Measurements from ENCODE around the gene PSMC4.

DNA sequence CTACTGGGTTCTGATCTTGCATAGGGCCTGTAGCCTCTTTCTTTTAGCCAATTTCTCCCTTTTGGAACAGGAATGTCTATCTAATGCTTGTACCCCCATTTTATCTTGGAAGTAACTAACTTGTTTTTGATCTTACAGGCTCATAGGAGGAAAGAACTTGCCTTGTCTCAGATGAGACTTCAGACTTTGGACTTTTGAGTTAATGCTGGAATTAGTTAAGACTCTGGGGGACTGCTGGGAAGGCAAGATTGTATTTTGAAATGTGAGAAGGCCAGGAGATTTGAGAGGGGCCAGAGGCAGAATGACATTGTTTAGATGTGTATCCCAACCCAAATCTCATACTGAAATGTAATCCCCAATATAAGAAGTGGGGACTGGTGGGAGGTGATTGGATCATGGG is 23.4 kb downstream of the PSMC4 start:
- TF ChIP-seq, protein P1, sequence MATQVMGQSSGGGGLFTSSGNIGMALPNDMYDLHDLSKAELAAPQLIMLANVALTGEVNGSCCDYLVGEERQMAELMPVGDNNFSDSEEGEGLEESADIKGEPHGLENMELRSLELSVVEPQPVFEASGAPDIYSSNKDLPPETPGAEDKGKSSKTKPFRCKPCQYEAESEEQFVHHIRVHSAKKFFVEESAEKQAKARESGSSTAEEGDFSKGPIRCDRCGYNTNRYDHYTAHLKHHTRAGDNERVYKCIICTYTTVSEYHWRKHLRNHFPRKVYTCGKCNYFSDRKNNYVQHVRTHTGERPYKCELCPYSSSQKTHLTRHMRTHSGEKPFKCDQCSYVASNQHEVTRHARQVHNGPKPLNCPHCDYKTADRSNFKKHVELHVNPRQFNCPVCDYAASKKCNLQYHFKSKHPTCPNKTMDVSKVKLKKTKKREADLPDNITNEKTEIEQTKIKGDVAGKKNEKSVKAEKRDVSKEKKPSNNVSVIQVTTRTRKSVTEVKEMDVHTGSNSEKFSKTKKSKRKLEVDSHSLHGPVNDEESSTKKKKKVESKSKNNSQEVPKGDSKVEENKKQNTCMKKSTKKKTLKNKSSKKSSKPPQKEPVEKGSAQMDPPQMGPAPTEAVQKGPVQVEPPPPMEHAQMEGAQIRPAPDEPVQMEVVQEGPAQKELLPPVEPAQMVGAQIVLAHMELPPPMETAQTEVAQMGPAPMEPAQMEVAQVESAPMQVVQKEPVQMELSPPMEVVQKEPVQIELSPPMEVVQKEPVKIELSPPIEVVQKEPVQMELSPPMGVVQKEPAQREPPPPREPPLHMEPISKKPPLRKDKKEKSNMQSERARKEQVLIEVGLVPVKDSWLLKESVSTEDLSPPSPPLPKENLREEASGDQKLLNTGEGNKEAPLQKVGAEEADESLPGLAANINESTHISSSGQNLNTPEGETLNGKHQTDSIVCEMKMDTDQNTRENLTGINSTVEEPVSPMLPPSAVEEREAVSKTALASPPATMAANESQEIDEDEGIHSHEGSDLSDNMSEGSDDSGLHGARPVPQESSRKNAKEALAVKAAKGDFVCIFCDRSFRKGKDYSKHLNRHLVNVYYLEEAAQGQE (IDR thresholded peaks at IDR 0.05; ENCODE audit: insufficient read depth in 1 of 2, low read depth in 2 of 2, low read length in 1 of 2): no peak
- TF ChIP-seq CTCF (IDR thresholded peaks at IDR 0.05) (no peak), SIN3A (IDR thresholded peaks at IDR 0.05; ENCODE audit: borderline replicate concordance, insufficient read depth, low read depth, low read length) (no peak)
